Smooth muscle cell (in vitro differentiated cells): ENCODE data around the gene BRD3. TPM values are rescaled to one million over a fixed set of nuclear protein-coding genes. Genes with fewer than 3 reads are reported as not detected.

Experiments
- DNase-seq: peaks from one replicate; lab custom pipeline; 2025; ENCODE audit not compliant: unreplicated experiment; lab: John Stamatoyannopoulos, UW
- H2AFZ ChIP-seq: fragments of 200-600 bp; sonication (generic); 2 replicates; pipeline ENCODE4 v1.6.0; 2016; ENCODE audit warnings: antibody characterized with exemption, low read depth, mild to moderate bottlenecking
- H3F3A ChIP-seq: fragments of 200-600 bp; sonication (generic); 2 replicates; pipeline ENCODE4 v1.6.0; 2017; ENCODE audit warnings: antibody characterized with exemption, low read depth
- H3K27ac ChIP-seq: fragments of 200-600 bp; sonication (generic); 2 replicates; pipeline ENCODE4 v1.5.1; 2016; ENCODE audit warnings: low read depth, mild to moderate bottlenecking
- H3K27me3 ChIP-seq: fragments of 200-600 bp; sonication (generic); 2 replicates; pipeline ENCODE4 v1.6.1; 2016; ENCODE audit warnings: low read depth, mild to moderate bottlenecking
- H3K36me3 ChIP-seq: fragments of 200-600 bp; sonication (generic); 2 replicates; pipeline ENCODE4 v1.5.1; 2016; ENCODE audit warnings: low read depth
- H3K4me1 ChIP-seq: fragments of 200-600 bp; sonication (generic); 2 replicates; pipeline ENCODE4 v1.5.1; 2016; ENCODE audit warnings: low read depth
- H3K4me2 ChIP-seq: fragments of 200-600 bp; sonication (generic); 2 replicates; pipeline ENCODE4 v1.6.0; 2016; ENCODE audit warnings: mild to moderate bottlenecking
- H3K4me3 ChIP-seq: fragments of 200-600 bp; sonication (generic); 2 replicates; pipeline ENCODE4 v1.5.1; 2016; ENCODE audit warnings: mild to moderate bottlenecking
- H3K79me2 ChIP-seq: fragments of 200-600 bp; sonication (generic); 2 replicates; pipeline ENCODE4 v1.6.0; 2016; ENCODE audit warnings: low read depth, mild to moderate bottlenecking
- H3K9ac ChIP-seq: fragments of 200-600 bp; sonication (generic); 2 replicates; pipeline ENCODE4 v1.6.0; 2016; ENCODE audit warnings: low read depth
- H3K9me3 ChIP-seq: fragments of 200-600 bp; sonication (generic); replicated peaks from 2 replicates; pipeline ENCODE4 v1.5.1; 2016; ENCODE audit warnings: low read depth
- H4K20me1 ChIP-seq: fragments of 200-600 bp; sonication (generic); 2 replicates; pipeline ENCODE4 v1.6.0; 2016; ENCODE audit warnings: low read depth
- CTCF ChIP-seq: fragments of 200-600 bp; sonication (generic); IDR thresholded peaks from 2 replicates; pipeline ENCODE4 v1.5.1; 2017; ENCODE audit warnings: borderline replicate concordance, mild to moderate bottlenecking, antibody characterized with exemption; ENCODE audit not compliant: insufficient read depth, poor library complexity, severe bottlenecking
- WGBS: methylation state at CpG from one replicate; pipeline ENCODE4 v1.1.7; 2016; ENCODE audit warnings: low lambda C conversion rate; 5-methylcytosine and 5-hydroxymethylcytosine counted together
- polyA plus RNA-seq: library from polyadenylated mRNA; unstranded; fragments of >200 nt; fragmentation: Nextera tagmentation; extraction: Ambion mirVana; gene quantifications from 2 replicates; pipeline ENCODE4 v1.2.1, GENCODE V29; 2016
- total RNA-seq: library from RNA; depleted of rRNA; stranded (reverse); fragments of >200 nt; gene quantifications from 2 replicates; pipeline ENCODE4 v1.2.3, GENCODE V29; 2014

Gene BRD3
- total and polyA plus RNA-seq, 2 experiments from 2014 or later: 9.2 to 34.1 TPM

DNA sequence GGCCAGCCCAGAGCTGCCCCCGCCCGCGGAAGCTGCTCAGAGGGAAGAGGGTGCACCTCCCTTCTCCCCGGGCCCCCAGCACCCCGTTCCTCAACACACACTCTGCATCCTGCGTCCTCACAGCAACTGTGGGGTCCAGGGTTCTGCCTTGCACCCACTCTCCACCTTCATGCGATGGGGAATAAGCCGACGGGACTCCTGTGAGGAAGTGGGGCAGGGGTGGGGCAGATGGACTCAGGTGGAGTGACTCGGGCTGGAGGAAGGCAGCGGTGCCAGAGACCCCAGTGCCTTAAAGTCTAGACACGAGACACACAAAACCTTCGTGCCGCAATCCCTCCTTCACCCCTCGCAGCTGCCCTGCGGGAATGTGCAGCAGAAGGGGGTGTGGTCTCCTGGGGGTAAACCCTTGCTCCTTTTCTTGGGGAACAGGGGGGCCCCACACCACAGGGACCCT, 8.6 kb downstream of the BRD3 start:
- peaks cover 93% of the 10 kb centered on the region for H3K79me2 ChIP-seq
- H3K9ac ChIP-seq: no peak overlapping the region
- no peak overlapping the region for H3K27ac ChIP-seq
- no peak overlapping the region for H3K4me2 ChIP-seq
- no peaks in the 10 kb centered on the region for H3F3A ChIP-seq
- TF ChIP-seq CTCF: no peak
- no peaks in the 10 kb centered on the region for H3K9me3 ChIP-seq
- WGBS: 83% methylated on average over 16 of the region's 16 CpGs
- peaks cover 100% of the 10 kb centered on the region for H4K20me1 ChIP-seq
- H3K4me3 ChIP-seq: no peak overlapping the region
- no peaks in the 10 kb centered on the region for H3K36me3 ChIP-seq
- H2AFZ ChIP-seq: no peak overlapping the region
- H3K4me1 ChIP-seq: no peaks in the 10 kb centered on the region
- no peak for DNase-seq
- H3K27me3 ChIP-seq: no peaks in the 10 kb centered on the region

- 92% methylated on average over 7 of the region's 7 CpGs for WGBS
- H3K9ac ChIP-seq: no peak overlapping the region
- no peaks in the 10 kb centered on the region for H3F3A ChIP-seq
- H3K9me3 ChIP-seq: no peaks in the 10 kb centered on the region
- H3K4me3 ChIP-seq: no peak overlapping the region
- peaks cover 100% of the 10 kb centered on the region for H4K20me1 ChIP-seq
- peaks cover 88% of the 10 kb centered on the region for H3K79me2 ChIP-seq
- H3K27ac ChIP-seq: no peak overlapping the region
- H2AFZ ChIP-seq: no peak overlapping the region
- no peaks in the 10 kb centered on the region for H3K27me3 ChIP-seq
- no peak for DNase-seq
- H3K36me3 ChIP-seq: no peaks in the 10 kb centered on the region
- no peak overlapping the region for H3K4me2 ChIP-seq
- no peaks in the 10 kb centered on the region for H3K4me1 ChIP-seq
- no peak for TF ChIP-seq CTCF
Observed at GRCh38 chr9:134058716-134059115, 9.1 kb downstream of the BRD3 start.

- TF ChIP-seq CTCF: no peak
- no peaks in the 10 kb centered on the region for H3F3A ChIP-seq
- H3K36me3 ChIP-seq: no peaks in the 10 kb centered on the region
- H3K9ac ChIP-seq: no peak overlapping the region
- no peak for DNase-seq
- H3K79me2 ChIP-seq: peaks cover 81% of the 10 kb centered on the region
- no peak overlapping the region for H3K4me2 ChIP-seq
- no peaks in the 10 kb centered on the region for H3K9me3 ChIP-seq
- H3K4me3 ChIP-seq: no peak overlapping the region
- H3K4me1 ChIP-seq: no peaks in the 10 kb centered on the region
- peaks cover 100% of the 10 kb centered on the region for H4K20me1 ChIP-seq
- H3K27ac ChIP-seq: no peak overlapping the region
- H3K27me3 ChIP-seq: no peaks in the 10 kb centered on the region
- no peak overlapping the region for H2AFZ ChIP-seq
- 90% methylated on average over 28 of the region's 28 CpGs for WGBS
Observed at GRCh38 chr9:134057751-134058701, 9.8 kb downstream of the BRD3 start.
